HCT116 (cell line): ENCODE measurements around the gene DTX3L. TPM values are rescaled to one million over a fixed set of nuclear protein-coding genes. Genes with fewer than 3 reads are reported as not detected.

ENCODE experiments used
- ATAC-seq: fragments of 200-7000 bp; cut with Tn5 transposase; 2 replicates; pipeline ENCODE4 v1.9.1; 2020; ENCODE audit warnings: mild to moderate bottlenecking, moderate library complexity
- BruUV-seq: library from RNA; stranded (reverse); fragments of 400-500 nt; replicated peaks from 2 replicates; lab custom pipeline; 2021; lab: Mats Ljungman, UMichigan
- CTCF ChIA-PET: fragments of 300-600 bp; sonication (Branson Sonifier 250); formaldehyde crosslinking; loops from one replicate; lab custom pipeline; 2021; ENCODE audit warnings: antibody characterized with exemption; lab: Charles Lee
- POLR2A ChIA-PET: fragments of 300-600, 350-600 bp; sonication (Branson Sonifier 250); formaldehyde crosslinking; loops from one replicate; lab custom pipeline; 2021; ENCODE audit warnings: antibody characterized with exemption; lab: Charles Lee
- RAD21 ChIA-PET, 2 experiments: fragments of 300-600 bp; sonication (Branson Sonifier 250); formaldehyde crosslinking; loops; one replicate each; lab custom pipeline; 2023; ENCODE audit warnings: low total read pairs in 2 of 2; ENCODE audit not compliant: uncharacterized antibody in 2 of 2, unreplicated experiment in 2 of 2, low non-redundant PET in 1 of 2; lab: Charles Lee
- DNase-seq: peaks from one replicate; pipeline ENCODE4 v3.0.0-alpha.2; 2010; ENCODE audit warnings: low read depth, low spot score
- H2AFZ ChIP-seq: fragments of 200-600 bp; shearing (Covaris generic), sonication (generic); 2 replicates; pipeline ENCODE4 v1.6.1; 2017; ENCODE audit warnings: low read depth, mixed run types, mixed read lengths, antibody characterized with exemption, low read length; ENCODE audit not compliant: poor library complexity, severe bottlenecking
- H3K27ac ChIP-seq: 2 replicates; pipeline ENCODE4 v1.5.1; 2012; ENCODE audit warnings: low read depth, low read length
- H3K27me3 ChIP-seq: fragments of 200-600 bp; sonication (generic); 2 replicates; pipeline ENCODE4 v1.6.1; 2016; ENCODE audit warnings: mixed run types, low read length, mixed read lengths; ENCODE audit not compliant: insufficient read depth
- H3K36me3 ChIP-seq, 2 experiments: fragments of 200-500 bp in 1 of 2; fragments of 200-600 bp in 1 of 2; sonication (Bioruptor generic) in 1 of 2; sonication (generic) in 1 of 2; 2 replicates each; pipeline versions ENCODE4 v1.5.1 to v1.6.1; 2014 to 2016; ENCODE audit warnings: low read length in 2 of 2, inconsistent platforms in 1 of 2, mixed read lengths in 1 of 2, mixed run types in 1 of 2; ENCODE audit not compliant: insufficient read depth in 2 of 2, control insufficient read depth in 1 of 2
- H3K4me1 ChIP-seq, 2 experiments: fragments of 200-600 bp in 1 of 2; sonication (generic) in 1 of 2; 2 replicates each; pipeline versions ENCODE4 v1.5.1 to v1.6.1; 2012 to 2017; ENCODE audit warnings: low read length in 2 of 2, inconsistent platforms in 1 of 2, mild to moderate bottlenecking in 1 of 2, mixed read lengths in 1 of 2, mixed run types in 1 of 2, moderate library complexity in 1 of 2; ENCODE audit not compliant: insufficient read depth in 2 of 2, control insufficient read depth in 1 of 2
- H3K4me2 ChIP-seq: fragments of 200-600 bp; sonication (generic); 2 replicates; pipeline ENCODE4 v1.6.1; 2017; ENCODE audit warnings: mixed run types, low read length, mixed read lengths
- H3K4me3 ChIP-seq, 2 experiments: fragments of 200-600 bp in 1 of 2; sonication (generic) in 1 of 2; replicated peaks in 1 of 2; 2 replicates each; pipeline ENCODE4 v1.5.1; 2011 to 2016; ENCODE audit warnings: low read length in 2 of 2, control low read depth in 1 of 2, low read depth in 1 of 2, mild to moderate bottlenecking in 1 of 2, mixed read lengths in 1 of 2, mixed run types in 1 of 2
- H3K79me2 ChIP-seq: fragments of 200-600 bp; sonication (generic); 2 replicates; pipeline ENCODE4 v1.6.1; 2017; ENCODE audit warnings: mild to moderate bottlenecking, mixed run types, low read length, moderate library complexity, mixed read lengths; ENCODE audit not compliant: insufficient read depth
- H3K9ac ChIP-seq: fragments of 200-600 bp; sonication (generic); 2 replicates; pipeline ENCODE4 v1.6.1; 2016; ENCODE audit warnings: low read length, mixed read lengths
- H3K9me2 ChIP-seq: fragments of 200-600 bp; sonication (generic), shearing (Covaris generic); 2 replicates; pipeline ENCODE4 v1.6.1; 2017; ENCODE audit warnings: mixed run types, mild to moderate bottlenecking, moderate library complexity; ENCODE audit not compliant: insufficient read depth
- H3K9me3 ChIP-seq, 2 experiments: fragments of 200-500 bp in 1 of 2; fragments of 200-600 bp in 1 of 2; sonication (Bioruptor generic) in 1 of 2; sonication (generic) in 1 of 2; 2 replicates each; pipeline ENCODE4 v1.6.1; 2014 to 2017; ENCODE audit warnings: low read length in 2 of 2, mixed read lengths in 2 of 2, inconsistent platforms in 1 of 2, low read depth in 1 of 2, mild to moderate bottlenecking in 1 of 2, mixed run types in 1 of 2, moderate library complexity in 1 of 2; ENCODE audit not compliant: control insufficient read depth in 1 of 2, insufficient read depth in 1 of 2
- H4K20me1 ChIP-seq: fragments of 200-600 bp; sonication (generic), shearing (Covaris generic); 2 replicates; pipeline ENCODE4 v1.6.1; 2017; ENCODE audit warnings: mixed run types, mild to moderate bottlenecking, moderate library complexity; ENCODE audit not compliant: insufficient read depth
- EGR1 ChIP-seq: IDR thresholded peaks from 2 replicates; pipeline ENCODE4 v1.6.1; 2012; ENCODE audit warnings: low read depth
- ELF1 ChIP-seq: IDR thresholded peaks from 2 replicates; pipeline ENCODE4 v1.6.1; 2012; ENCODE audit warnings: low read depth, borderline replicate concordance
- EZH2phosphoT487 ChIP-seq: fragments of 200-600 bp; IDR thresholded peaks from 2 replicates; pipeline ENCODE4 v1.6.1; 2018; ENCODE audit warnings: antibody characterized with exemption, borderline replicate concordance
- FOSL1 ChIP-seq: IDR thresholded peaks from 2 replicates; pipeline ENCODE4 v1.6.1; 2012; ENCODE audit warnings: low read depth
- JUND ChIP-seq: IDR thresholded peaks from 2 replicates; pipeline ENCODE4 v1.6.1; 2012
- POLR2A ChIP-seq: IDR thresholded peaks from 2 replicates; pipeline ENCODE4 v1.7.0; 2011; ENCODE audit warnings: borderline replicate concordance; ENCODE audit not compliant: insufficient read depth, insufficient read length; ENCODE audit errors: extremely low read depth
- POLR2AphosphoS5 ChIP-seq: IDR thresholded peaks from 2 replicates; pipeline ENCODE4 v1.6.1; 2011; ENCODE audit warnings: mild to moderate bottlenecking, low read depth, low read length, moderate library complexity
- SIN3A ChIP-seq: IDR thresholded peaks from 2 replicates; pipeline ENCODE4 v1.6.1; 2012; ENCODE audit warnings: low read depth
- SP1 ChIP-seq: IDR thresholded peaks from 2 replicates; pipeline ENCODE4 v1.6.1; 2012; ENCODE audit warnings: low read depth
- SRF ChIP-seq: IDR thresholded peaks from 2 replicates; pipeline ENCODE4 v1.6.1; 2012; ENCODE audit warnings: low read depth
- YY1 ChIP-seq: IDR thresholded peaks from 2 replicates; pipeline ENCODE4 v1.6.1; 2011; ENCODE audit warnings: low read length, low read depth, moderate library complexity, mild to moderate bottlenecking; ENCODE audit not compliant: insufficient replicate concordance; ENCODE audit errors: extremely low read depth
- ZFX ChIP-seq: fragments of 450-650 bp; IDR thresholded peaks from 2 replicates; pipeline ENCODE4 v1.6.1; 2017
- ZNF274 ChIP-seq: fragments of 200-500 bp; sonication (Bioruptor generic); IDR thresholded peaks from 2 replicates; pipeline ENCODE4 v1.6.1; 2014; ENCODE audit warnings: mild to moderate bottlenecking, low read depth, low read length, inconsistent platforms
- intact Hi-C: fragments of 100-400 bp; cut with micrococcal nuclease; formaldehyde crosslinking; loops from 2 replicates; pipeline ENCODE4 v1.10.0; 2022
- total RNA-seq: library from RNA; stranded (reverse); gene quantifications from one replicate; pipeline ENCODE4 v1.2.1, GENCODE V29; 2021; ENCODE audit not compliant: unreplicated experiment
- TF ChIP-seq, protein P1 (sequence below): IDR thresholded peaks from 2 replicates; pipeline ENCODE4 v1.6.1; 2012
- TF ChIP-seq, protein P2 (sequence below): IDR thresholded peaks from 2 replicates; pipeline ENCODE4 v1.6.1; 2012
- TF ChIP-seq, protein P3 (sequence below): IDR thresholded peaks from 2 replicates; pipeline ENCODE4 v1.6.1; 2012; ENCODE audit warnings: low read depth

DTX3L gene
- total RNA-seq, 1 experiment from 2014 or later: 13.1 TPM

DNA sequence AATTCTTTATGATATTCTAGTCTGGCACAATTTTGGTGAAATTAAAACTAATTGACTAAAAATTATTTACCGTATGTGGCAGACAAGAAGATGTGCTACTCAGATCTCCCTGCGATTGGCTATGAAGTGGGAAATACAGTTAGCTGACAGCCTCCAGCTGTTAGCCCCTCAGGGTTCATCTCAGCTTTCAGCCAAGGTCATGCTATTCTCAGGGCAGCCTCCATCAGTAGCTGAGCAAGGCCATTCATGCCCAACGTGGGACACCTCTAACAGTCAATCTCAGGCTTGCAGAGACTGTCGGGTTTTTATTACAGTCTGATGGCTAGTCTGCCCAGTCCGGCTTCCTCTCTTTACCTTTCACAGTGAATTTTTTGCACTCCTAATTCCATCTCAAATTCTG lies 6.8 kb upstream of the DTX3L start (continued):
- no peak for TF ChIP-seq YY1
- TF ChIP-seq SRF: no peak
- no peak for TF ChIP-seq FOSL1
- no peak for TF ChIP-seq POLR2AphosphoS5

DNA sequence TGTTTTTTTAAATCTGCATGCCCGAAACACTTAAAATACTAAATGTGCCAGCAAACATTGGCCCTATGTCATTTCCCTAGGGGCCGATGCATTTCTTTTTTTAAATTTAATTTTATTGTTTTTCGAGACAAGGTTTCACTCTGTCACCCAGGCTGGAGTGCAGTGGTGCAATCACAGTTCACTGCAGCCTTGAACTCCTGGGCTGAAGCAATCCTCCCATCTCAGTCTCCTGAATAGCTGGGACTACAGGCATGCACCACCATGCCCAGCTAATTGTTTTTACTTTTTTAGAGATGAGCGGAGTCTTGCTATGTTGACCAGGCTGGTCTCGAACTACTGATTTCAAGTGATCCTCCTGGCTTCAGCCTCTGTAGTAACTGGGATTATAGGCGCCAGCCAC lies 5.5 kb upstream of the DTX3L start:
- no TSS peak for BruUV-seq
- no peak for DNase-seq
- TF ChIP-seq ELF1 (no peak), SP1 (no peak)
- TF ChIP-seq, protein P1, sequence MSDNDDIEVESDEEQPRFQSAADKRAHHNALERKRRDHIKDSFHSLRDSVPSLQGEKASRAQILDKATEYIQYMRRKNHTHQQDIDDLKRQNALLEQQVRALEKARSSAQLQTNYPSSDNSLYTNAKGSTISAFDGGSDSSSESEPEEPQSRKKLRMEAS: no peak
- TF ChIP-seq, all 23 proteins: peak for 0
- POLR2A ChIA-PET: interaction anchor here (2.0 kb wide), 1 partner anchor 120 kb away, joined by 6 read pairs; no protein-coding TSS in a partner anchor
- H3K4me1 ChIP-seq: peaks cover 2 to 3% of the 10 kb centered on the region in 2 experiments; a peak in 3 of 4 replicates
- no peaks in the 10 kb centered on the region for H3K9me2 ChIP-seq
- H4K20me1 ChIP-seq: no peaks in the 10 kb centered on the region
- no peak overlapping the region for H3K9ac ChIP-seq
- CTCF ChIA-PET: interaction anchor here (1.0 to 2.7 kb wide), 3 partner anchors 10 to 121 kb away, joined by 3 to 20 read pairs (median 3); partner anchors contain the start of genes KPNA1 and PARP14
- no peak overlapping the region for H3K27ac ChIP-seq
- intact Hi-C loops: no loop called here
- H3K36me3 ChIP-seq: no peaks in the 10 kb centered on the region
- H2AFZ ChIP-seq: no peak overlapping the region
- H3K27me3 ChIP-seq: no peaks in the 10 kb centered on the region
- ATAC-seq: no peak
- no peak overlapping the region for H3K4me3 ChIP-seq
- RAD21 ChIA-PET: interaction anchor here in 1 of 2 experiments (1.1 kb wide), 1 partner anchor 121 kb away, joined by 3 read pairs; no protein-coding TSS in a partner anchor
- no peak overlapping the region for H3K4me2 ChIP-seq
- H3K79me2 ChIP-seq: no peaks in the 10 kb centered on the region
- no peaks in the 10 kb centered on the region for H3K9me3 ChIP-seq

DNA sequence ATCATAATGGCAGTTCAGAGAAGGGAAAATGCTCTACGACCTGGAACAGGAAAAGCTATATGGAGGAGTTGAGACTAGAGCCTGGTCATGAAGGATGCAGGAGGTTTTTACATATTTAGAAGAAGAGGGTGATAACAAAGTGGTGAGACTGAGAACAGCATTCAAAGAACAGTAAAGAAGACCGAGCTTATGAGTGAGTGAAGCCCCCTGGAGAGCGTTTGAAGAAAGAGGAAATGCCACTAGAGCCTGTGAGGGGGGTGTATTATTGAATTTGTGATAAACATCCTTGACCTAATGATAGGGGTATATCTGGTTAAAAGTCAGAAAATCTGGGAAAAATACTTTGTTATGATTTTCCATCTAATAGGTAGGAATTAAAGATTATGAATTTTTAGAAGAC lies 4.2 kb upstream of the DTX3L start:
- Histone ChIP-seq H3K9me3 (no peaks in the 10 kb centered on the region), H2AFZ (no peak overlapping the region), H3K9me2 (no peaks in the 10 kb centered on the region), H3K27ac (no peak overlapping the region), H3K4me1 (peaks cover 5 to 13% of the 10 kb centered on the region in 2 experiments), H3K9ac (no peak overlapping the region), H3K36me3 (no peaks in the 10 kb centered on the region), H3K4me2 (no peak overlapping the region), H3K79me2 (0 out of 2 replicates have a peak, but pooled peaks cover 3% of the 10 kb centered on the region), H4K20me1 (no peaks in the 10 kb centered on the region), H3K27me3 (no peaks in the 10 kb centered on the region)
- no TSS peak for BruUV-seq
- no peak for DNase-seq
- RAD21 ChIA-PET: no interaction called here
- POLR2A ChIA-PET: interaction anchor here (2.0 kb wide), 1 partner anchor 119 kb away, joined by 6 read pairs; no protein-coding TSS in a partner anchor
- intact Hi-C loops: loop anchor here (1.0 to 5.0 kb wide), 2 partner anchors 103 to 119 kb away; no protein-coding TSS in a partner anchor
- TF ChIP-seq EGR1: no peak
- TF ChIP-seq ELF1: no peak
- TF ChIP-seq ZNF274: no peak
- TF ChIP-seq EZH2phosphoT487: no peak
- no peak for TF ChIP-seq SIN3A
- no peak for TF ChIP-seq POLR2AphosphoS5
- TF ChIP-seq, protein P2, sequence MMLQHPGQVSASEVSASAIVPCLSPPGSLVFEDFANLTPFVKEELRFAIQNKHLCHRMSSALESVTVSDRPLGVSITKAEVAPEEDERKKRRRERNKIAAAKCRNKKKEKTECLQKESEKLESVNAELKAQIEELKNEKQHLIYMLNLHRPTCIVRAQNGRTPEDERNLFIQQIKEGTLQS: no peak
- TF ChIP-seq, protein P3, sequence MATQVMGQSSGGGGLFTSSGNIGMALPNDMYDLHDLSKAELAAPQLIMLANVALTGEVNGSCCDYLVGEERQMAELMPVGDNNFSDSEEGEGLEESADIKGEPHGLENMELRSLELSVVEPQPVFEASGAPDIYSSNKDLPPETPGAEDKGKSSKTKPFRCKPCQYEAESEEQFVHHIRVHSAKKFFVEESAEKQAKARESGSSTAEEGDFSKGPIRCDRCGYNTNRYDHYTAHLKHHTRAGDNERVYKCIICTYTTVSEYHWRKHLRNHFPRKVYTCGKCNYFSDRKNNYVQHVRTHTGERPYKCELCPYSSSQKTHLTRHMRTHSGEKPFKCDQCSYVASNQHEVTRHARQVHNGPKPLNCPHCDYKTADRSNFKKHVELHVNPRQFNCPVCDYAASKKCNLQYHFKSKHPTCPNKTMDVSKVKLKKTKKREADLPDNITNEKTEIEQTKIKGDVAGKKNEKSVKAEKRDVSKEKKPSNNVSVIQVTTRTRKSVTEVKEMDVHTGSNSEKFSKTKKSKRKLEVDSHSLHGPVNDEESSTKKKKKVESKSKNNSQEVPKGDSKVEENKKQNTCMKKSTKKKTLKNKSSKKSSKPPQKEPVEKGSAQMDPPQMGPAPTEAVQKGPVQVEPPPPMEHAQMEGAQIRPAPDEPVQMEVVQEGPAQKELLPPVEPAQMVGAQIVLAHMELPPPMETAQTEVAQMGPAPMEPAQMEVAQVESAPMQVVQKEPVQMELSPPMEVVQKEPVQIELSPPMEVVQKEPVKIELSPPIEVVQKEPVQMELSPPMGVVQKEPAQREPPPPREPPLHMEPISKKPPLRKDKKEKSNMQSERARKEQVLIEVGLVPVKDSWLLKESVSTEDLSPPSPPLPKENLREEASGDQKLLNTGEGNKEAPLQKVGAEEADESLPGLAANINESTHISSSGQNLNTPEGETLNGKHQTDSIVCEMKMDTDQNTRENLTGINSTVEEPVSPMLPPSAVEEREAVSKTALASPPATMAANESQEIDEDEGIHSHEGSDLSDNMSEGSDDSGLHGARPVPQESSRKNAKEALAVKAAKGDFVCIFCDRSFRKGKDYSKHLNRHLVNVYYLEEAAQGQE: no peak
- no peak for TF ChIP-seq POLR2A
- no peak for TF ChIP-seq JUND
- no peak for TF ChIP-seq ZFX
- no peak for TF ChIP-seq FOSL1
- TF ChIP-seq, all 23 proteins: peak for 0
- no peak for ATAC-seq
- no peak overlapping the region for H3K4me3 ChIP-seq
- CTCF ChIA-PET: interaction anchor here (1.0 to 2.7 kb wide), 3 partner anchors 11 to 119 kb away, joined by 3 to 20 read pairs (median 3); partner anchors contain the start of genes KPNA1 and PARP14
